Smooth muscle cell (in vitro differentiated cells): ENCODE measurements around the gene DPYD. TPM values are rescaled to one million over a fixed set of nuclear protein-coding genes. Genes with fewer than 3 reads are reported as not detected.

Experiments used
- DNase-seq: peaks from one replicate; lab custom pipeline; 2025; ENCODE audit not compliant: unreplicated experiment; lab: John Stamatoyannopoulos, UW
- H2AFZ ChIP-seq: fragments of 200-600 bp; sonication (generic); 2 replicates; pipeline ENCODE4 v1.6.0; 2016; ENCODE audit warnings: antibody characterized with exemption, low read depth, mild to moderate bottlenecking
- H3F3A ChIP-seq: fragments of 200-600 bp; sonication (generic); 2 replicates; pipeline ENCODE4 v1.6.0; 2017; ENCODE audit warnings: antibody characterized with exemption, low read depth
- H3K27ac ChIP-seq: fragments of 200-600 bp; sonication (generic); 2 replicates; pipeline ENCODE4 v1.5.1; 2016; ENCODE audit warnings: low read depth, mild to moderate bottlenecking
- H3K27me3 ChIP-seq: fragments of 200-600 bp; sonication (generic); 2 replicates; pipeline ENCODE4 v1.6.1; 2016; ENCODE audit warnings: low read depth, mild to moderate bottlenecking
- H3K36me3 ChIP-seq: fragments of 200-600 bp; sonication (generic); 2 replicates; pipeline ENCODE4 v1.5.1; 2016; ENCODE audit warnings: low read depth
- H3K4me1 ChIP-seq: fragments of 200-600 bp; sonication (generic); 2 replicates; pipeline ENCODE4 v1.5.1; 2016; ENCODE audit warnings: low read depth
- H3K4me2 ChIP-seq: fragments of 200-600 bp; sonication (generic); 2 replicates; pipeline ENCODE4 v1.6.0; 2016; ENCODE audit warnings: mild to moderate bottlenecking
- H3K4me3 ChIP-seq: fragments of 200-600 bp; sonication (generic); 2 replicates; pipeline ENCODE4 v1.5.1; 2016; ENCODE audit warnings: mild to moderate bottlenecking
- H3K79me2 ChIP-seq: fragments of 200-600 bp; sonication (generic); 2 replicates; pipeline ENCODE4 v1.6.0; 2016; ENCODE audit warnings: low read depth, mild to moderate bottlenecking
- H3K9ac ChIP-seq: fragments of 200-600 bp; sonication (generic); 2 replicates; pipeline ENCODE4 v1.6.0; 2016; ENCODE audit warnings: low read depth
- H3K9me3 ChIP-seq: fragments of 200-600 bp; sonication (generic); replicated peaks from 2 replicates; pipeline ENCODE4 v1.5.1; 2016; ENCODE audit warnings: low read depth
- H4K20me1 ChIP-seq: fragments of 200-600 bp; sonication (generic); 2 replicates; pipeline ENCODE4 v1.6.0; 2016; ENCODE audit warnings: low read depth
- CTCF ChIP-seq: fragments of 200-600 bp; sonication (generic); IDR thresholded peaks from 2 replicates; pipeline ENCODE4 v1.5.1; 2017; ENCODE audit warnings: borderline replicate concordance, mild to moderate bottlenecking, antibody characterized with exemption; ENCODE audit not compliant: insufficient read depth, poor library complexity, severe bottlenecking
- WGBS: methylation state at CpG from one replicate; pipeline ENCODE4 v1.1.7; 2016; ENCODE audit warnings: low lambda C conversion rate; 5-methylcytosine and 5-hydroxymethylcytosine counted together
- polyA plus RNA-seq: library from polyadenylated mRNA; unstranded; fragments of >200 nt; fragmentation: Nextera tagmentation; extraction: Ambion mirVana; gene quantifications from 2 replicates; pipeline ENCODE4 v1.2.1, GENCODE V29; 2016
- total RNA-seq: library from RNA; depleted of rRNA; stranded (reverse); fragments of >200 nt; gene quantifications from 2 replicates; pipeline ENCODE4 v1.2.3, GENCODE V29; 2014

The DPYD gene
- total and polyA plus RNA-seq, 2 experiments from 2014 or later: 1.8 to 2.0 TPM

DNA sequence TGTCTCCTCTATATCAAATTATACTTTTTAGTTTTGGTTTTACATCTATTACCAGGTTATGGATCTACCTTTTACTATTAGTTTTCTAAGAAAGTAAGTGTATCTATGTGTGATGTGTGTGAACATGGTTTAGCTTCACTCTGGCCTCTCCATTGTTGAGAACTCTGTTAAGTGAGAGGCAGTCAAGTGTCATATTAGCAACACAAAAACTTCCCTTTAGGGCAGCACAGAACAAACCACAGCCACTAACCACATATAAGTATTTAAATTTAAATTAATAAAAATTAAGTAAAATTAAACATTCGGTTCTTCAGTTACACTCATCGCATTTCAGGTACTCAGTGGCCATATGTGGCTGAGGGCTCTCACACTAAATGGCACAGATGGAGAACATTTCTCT is 96.6 kb downstream of the DPYD start:
- 93% methylated on average over 2 of the region's 2 CpGs for WGBS
- H4K20me1 ChIP-seq: no peaks in the 10 kb centered on the region
- H3K9me3 ChIP-seq: no peaks in the 10 kb centered on the region
- no peak overlapping the region for H3K4me3 ChIP-seq
- TF ChIP-seq CTCF: no peak
- no peaks in the 10 kb centered on the region for H3K27me3 ChIP-seq
- H3K27ac ChIP-seq: no peak overlapping the region
- no peaks in the 10 kb centered on the region for H3K79me2 ChIP-seq
- H3K9ac ChIP-seq: no peak overlapping the region
- no peak overlapping the region for H2AFZ ChIP-seq
- H3F3A ChIP-seq: no peaks in the 10 kb centered on the region
- H3K4me2 ChIP-seq: no peak overlapping the region
- no peaks in the 10 kb centered on the region for H3K36me3 ChIP-seq
- no peak for DNase-seq
- H3K4me1 ChIP-seq: no peaks in the 10 kb centered on the region

DNA sequence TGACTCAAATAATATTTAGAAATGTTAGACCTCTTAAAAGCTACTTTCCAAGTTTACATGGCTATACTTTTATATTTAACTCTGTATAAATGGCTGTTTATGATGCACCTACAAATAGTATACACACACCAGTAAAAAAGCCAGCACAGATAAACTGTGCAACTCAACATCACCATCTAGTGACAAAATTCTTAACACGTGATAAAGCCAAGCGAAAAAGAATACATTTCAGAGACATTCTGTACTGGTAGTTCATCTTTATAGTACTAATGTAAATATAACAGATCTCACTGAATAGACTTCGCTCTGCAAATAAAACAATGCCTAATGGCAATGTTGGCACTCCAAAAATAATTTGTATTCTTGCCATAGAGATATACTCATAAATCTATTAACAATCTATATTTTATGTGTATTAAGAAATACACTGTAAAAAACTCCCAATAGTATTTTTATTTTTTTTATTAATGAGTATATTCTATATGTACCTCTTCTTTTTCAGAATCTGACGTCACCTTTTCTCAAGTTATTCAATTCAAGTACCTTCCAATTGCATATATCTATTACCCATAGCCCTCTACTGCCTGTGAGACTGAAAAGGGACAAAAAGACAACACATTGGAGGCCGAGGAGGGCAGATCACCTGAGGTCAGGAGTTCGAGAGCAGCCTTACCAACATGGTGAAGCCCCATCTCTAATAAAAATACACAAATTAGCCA is 100.2 kb downstream of the DPYD start:
- Histone ChIP-seq H3K27me3 (no peaks in the 10 kb centered on the region), H2AFZ (no peak overlapping the region), H3K9me3 (no peaks in the 10 kb centered on the region), H3K79me2 (no peaks in the 10 kb centered on the region), H3K9ac (no peak overlapping the region), H3K4me2 (no peak overlapping the region), H3K4me1 (no peaks in the 10 kb centered on the region), H4K20me1 (no peaks in the 10 kb centered on the region), H3K27ac (no peak overlapping the region), H3K4me3 (no peak overlapping the region), H3K36me3 (no peaks in the 10 kb centered on the region), H3F3A (no peaks in the 10 kb centered on the region)
- DNase-seq: no peak
- WGBS: 45% methylated on average over 6 of the region's 6 CpGs
- TF ChIP-seq CTCF: peak; percentile 57

DNA sequence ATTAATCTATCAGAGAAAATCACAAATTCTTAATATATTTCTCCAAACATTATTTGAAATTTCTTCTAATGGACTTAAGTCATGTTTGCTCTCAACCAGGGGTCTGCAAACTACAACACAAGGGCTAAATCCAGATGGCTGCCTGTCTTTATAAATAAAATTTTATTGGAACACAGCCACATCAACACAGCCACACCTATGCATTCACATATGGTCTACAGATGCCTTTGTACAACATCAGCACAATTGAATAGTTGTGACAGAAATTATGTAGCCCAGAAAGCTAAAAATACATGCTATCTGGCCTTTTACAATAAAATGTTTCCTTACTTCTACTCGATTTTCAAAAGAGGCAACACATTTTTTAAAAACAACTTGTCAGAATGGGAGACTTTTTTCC is 103.9 kb downstream of the DPYD start:
- Histone ChIP-seq H3F3A (no peaks in the 10 kb centered on the region), H3K9ac (no peak overlapping the region), H3K9me3 (no peaks in the 10 kb centered on the region), H2AFZ (no peak overlapping the region), H3K79me2 (no peaks in the 10 kb centered on the region), H4K20me1 (no peaks in the 10 kb centered on the region), H3K4me1 (no peaks in the 10 kb centered on the region), H3K27ac (no peak overlapping the region), H3K27me3 (no peaks in the 10 kb centered on the region), H3K4me3 (no peak overlapping the region), H3K36me3 (no peaks in the 10 kb centered on the region), H3K4me2 (no peak overlapping the region)
- no peak for DNase-seq
- 63% methylated on average over 1 of the region's 1 CpG for WGBS
- no peak for TF ChIP-seq CTCF

DNA sequence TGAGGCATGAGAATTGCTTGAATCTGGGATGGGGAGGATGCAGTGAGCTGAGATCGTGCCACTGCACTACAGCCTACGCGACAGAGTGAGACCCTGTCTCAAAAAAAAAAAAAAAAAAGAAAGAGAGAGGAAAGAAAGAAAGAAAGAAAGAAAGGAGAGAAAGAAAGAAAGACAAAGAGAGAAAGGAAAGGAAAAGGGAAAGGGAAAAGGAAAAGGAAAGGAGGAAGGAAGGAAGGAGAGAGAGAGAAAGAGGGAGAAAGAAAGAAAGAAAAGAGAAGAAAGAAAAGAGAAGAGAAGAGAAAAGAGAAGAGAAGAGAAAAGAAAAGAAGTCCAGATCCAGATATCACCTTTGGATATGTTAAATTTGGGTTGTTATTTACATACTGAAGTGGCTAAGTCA is 106.0 kb downstream of the DPYD start:
- no peaks in the 10 kb centered on the region for H3K36me3 ChIP-seq
- DNase-seq: no peak
- H3F3A ChIP-seq: no peaks in the 10 kb centered on the region
- H3K9ac ChIP-seq: no peak overlapping the region
- no peaks in the 10 kb centered on the region for H3K4me1 ChIP-seq
- H3K79me2 ChIP-seq: no peaks in the 10 kb centered on the region
- no peaks in the 10 kb centered on the region for H3K9me3 ChIP-seq
- no peaks in the 10 kb centered on the region for H4K20me1 ChIP-seq
- no peaks in the 10 kb centered on the region for H3K27me3 ChIP-seq
- H3K27ac ChIP-seq: no peak overlapping the region
- no peak for TF ChIP-seq CTCF
- no peak overlapping the region for H3K4me3 ChIP-seq
- WGBS: 90% methylated on average over 3 of the region's 3 CpGs
- H3K4me2 ChIP-seq: no peak overlapping the region
- H2AFZ ChIP-seq: no peak overlapping the region
